ENCODE measurements around the gene TMEM35B. TPM values are rescaled to one million over a fixed set of nuclear protein-coding genes. Genes with fewer than 3 reads are reported as not detected.

TMEM35B gene
- total and polyA plus RNA-seq, 7 donors = 3.0 to 13.2 (median 5.7) TPM

DNA sequence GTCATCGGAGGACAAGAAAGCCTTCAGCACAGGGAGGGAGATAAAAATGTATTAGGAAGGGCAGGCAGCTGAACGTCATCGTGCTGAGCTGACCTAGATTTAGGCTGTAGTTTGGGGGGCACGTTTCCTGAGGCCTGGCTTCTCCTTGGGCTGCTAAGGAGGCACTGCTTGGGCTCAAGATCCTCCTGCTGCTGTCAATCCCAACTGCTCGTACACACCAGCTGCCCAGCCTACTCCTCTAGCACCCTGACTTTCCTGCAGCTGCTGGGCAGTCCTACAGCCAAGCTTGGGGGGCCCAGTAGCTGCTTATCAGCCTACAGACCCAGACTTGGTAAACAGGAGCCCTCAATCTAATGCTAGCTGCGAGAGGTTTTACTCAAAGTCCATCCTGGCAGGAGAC, 6.2 kb downstream of the TMEM35B start:
- no peak overlapping the region for H3K27ac ChIP-seq
- no peaks in the 10 kb centered on the region for H3K27me3 ChIP-seq (ENCODE audit: insufficient read depth in 3 of 3, low read length in 2 of 3)
- no peak for DNase-seq
- no peak for ATAC-seq
- H3K36me3 ChIP-seq (ENCODE audit: insufficient read depth in 1 of 2, low read depth in 1 of 2) = no peaks in the 10 kb centered on the region
- H3K4me3 ChIP-seq = no peak overlapping the region
- WGBS, 3 donors = 21 to 25% (median 23%) methylated on average over 6 of the region's 6 CpGs
- no peaks in the 10 kb centered on the region for H3K9me3 ChIP-seq
- TF ChIP-seq, protein P1, sequence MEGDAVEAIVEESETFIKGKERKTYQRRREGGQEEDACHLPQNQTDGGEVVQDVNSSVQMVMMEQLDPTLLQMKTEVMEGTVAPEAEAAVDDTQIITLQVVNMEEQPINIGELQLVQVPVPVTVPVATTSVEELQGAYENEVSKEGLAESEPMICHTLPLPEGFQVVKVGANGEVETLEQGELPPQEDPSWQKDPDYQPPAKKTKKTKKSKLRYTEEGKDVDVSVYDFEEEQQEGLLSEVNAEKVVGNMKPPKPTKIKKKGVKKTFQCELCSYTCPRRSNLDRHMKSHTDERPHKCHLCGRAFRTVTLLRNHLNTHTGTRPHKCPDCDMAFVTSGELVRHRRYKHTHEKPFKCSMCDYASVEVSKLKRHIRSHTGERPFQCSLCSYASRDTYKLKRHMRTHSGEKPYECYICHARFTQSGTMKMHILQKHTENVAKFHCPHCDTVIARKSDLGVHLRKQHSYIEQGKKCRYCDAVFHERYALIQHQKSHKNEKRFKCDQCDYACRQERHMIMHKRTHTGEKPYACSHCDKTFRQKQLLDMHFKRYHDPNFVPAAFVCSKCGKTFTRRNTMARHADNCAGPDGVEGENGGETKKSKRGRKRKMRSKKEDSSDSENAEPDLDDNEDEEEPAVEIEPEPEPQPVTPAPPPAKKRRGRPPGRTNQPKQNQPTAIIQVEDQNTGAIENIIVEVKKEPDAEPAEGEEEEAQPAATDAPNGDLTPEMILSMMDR (IDR thresholded peaks at IDR 0.05) = no peak
- peaks cover 4% of the 10 kb centered on the region for H3K4me1 ChIP-seq
- intact Hi-C loops (cut with DNase I) = no loop called here

DNA sequence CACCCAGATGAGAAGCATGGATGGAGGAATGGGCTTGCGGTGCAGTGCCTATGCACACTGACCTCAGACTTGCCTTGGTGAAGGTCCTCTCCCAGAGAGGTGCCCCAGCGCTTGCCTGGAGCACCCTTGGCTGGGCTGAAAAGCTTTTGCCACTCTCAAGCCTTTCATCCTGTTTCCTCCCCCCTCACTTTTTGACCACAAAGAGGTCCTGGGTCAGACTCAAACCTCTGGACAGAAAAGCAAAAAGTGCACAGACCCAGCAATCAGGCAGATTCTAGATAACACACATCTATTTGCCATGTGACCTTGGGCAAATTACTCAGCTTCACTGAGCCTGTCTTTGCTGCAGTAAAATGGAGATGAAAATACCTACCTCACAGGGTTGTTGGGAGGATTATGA, 7.3 kb downstream of the TMEM35B start:
- no peak for ATAC-seq

DNA sequence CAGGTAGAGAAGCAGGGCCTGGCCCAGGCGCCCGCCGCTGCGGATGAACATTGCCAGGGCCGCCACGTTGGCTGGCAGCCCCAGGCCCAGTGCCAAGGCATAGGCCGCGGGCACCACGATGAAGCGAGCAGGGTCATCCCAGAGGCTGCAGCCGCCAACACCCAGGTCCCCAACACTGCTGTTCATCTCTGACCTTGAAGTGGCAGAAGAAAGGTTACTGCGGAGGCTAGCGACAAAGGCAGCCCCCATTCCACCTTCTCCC, 8.0 kb downstream of the TMEM35B start:
- intact Hi-C loops (cut with DNase I) = no loop called here
- DNase-seq = no peak
- Histone ChIP-seq H3K36me3 (ENCODE audit: insufficient read depth in 1 of 2, low read depth in 1 of 2) (no peaks in the 10 kb centered on the region), H3K4me3 (no peak overlapping the region), H3K27ac (no peak overlapping the region), H3K4me1 (no peaks in the 10 kb centered on the region), H3K27me3 (ENCODE audit: insufficient read depth in 3 of 3, low read length in 2 of 3) (no peaks in the 10 kb centered on the region), H3K9me3 (no peaks in the 10 kb centered on the region)
- WGBS, 3 donors = 78 to 88% (median 79%) methylated on average over 11 to 13 of the region's 13 CpGs
- TF ChIP-seq, protein P1 (IDR thresholded peaks at IDR 0.05) = no peak
- ATAC-seq = no peak

More for the DNA sequence above, 7.3 kb downstream of the TMEM35B start:
- H3K9me3 ChIP-seq = no peaks in the 10 kb centered on the region
- TF ChIP-seq, protein P1 (IDR thresholded peaks at IDR 0.05) = no peak
- no peaks in the 10 kb centered on the region for H3K4me1 ChIP-seq
- DNase-seq = no peak
- 93 to 100% (median 99%) methylated on average over 1 to 2 of the region's 2 CpGs for WGBS, 3 donors
- no peaks in the 10 kb centered on the region for H3K27me3 ChIP-seq (ENCODE audit: insufficient read depth in 3 of 3, low read length in 2 of 3)
- intact Hi-C loops (cut with DNase I) = no loop called here
- no peak overlapping the region for H3K27ac ChIP-seq
- H3K4me3 ChIP-seq = no peak overlapping the region
- H3K36me3 ChIP-seq (ENCODE audit: insufficient read depth in 1 of 2, low read depth in 1 of 2) = no peaks in the 10 kb centered on the region

DNA sequence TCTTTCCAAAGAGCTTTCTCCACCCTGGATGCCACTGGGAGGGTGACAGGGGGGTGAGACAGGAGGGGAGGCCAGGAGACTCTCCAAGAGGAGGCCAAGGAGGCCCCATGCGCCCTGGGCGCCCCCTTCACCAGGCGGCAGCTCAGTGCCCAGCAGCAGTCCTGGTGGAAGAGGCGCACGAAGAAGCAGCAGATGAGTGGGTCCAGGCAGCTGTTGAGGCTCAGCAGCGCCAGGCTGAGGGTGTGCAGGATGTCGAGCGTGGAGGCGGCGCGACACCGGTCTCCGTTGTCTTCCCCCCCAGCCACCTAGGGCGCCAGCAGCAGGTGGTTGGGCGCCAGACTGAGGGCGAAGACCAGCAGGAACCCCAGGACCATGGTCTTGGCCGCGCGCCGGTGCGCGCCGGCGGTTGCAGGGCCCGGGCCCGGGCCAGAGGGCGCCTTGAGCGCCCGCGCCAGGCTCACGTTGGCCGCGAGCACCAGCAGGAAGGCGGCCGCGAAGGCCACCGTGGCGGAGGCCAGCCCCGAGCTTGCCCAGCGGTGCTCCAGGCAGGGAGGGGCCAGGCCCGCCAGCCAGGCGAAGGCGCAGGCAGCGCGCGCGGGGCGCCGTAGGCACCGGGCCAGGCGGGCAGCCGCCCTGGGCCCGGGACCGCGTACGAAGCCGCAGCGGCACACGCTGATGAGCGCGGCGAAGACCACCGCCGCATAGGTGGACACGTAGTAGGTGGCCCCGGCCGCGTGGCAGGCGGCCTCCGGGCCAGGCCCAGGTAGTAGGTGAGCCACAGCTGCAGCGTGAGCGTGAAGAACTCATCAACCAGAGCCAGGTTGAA, 8.6 kb downstream of the TMEM35B start:
- Histone ChIP-seq H3K27ac (no peak overlapping the region), H3K27me3 (ENCODE audit: insufficient read depth in 3 of 3, low read length in 2 of 3) (no peaks in the 10 kb centered on the region), H3K4me1 (no peaks in the 10 kb centered on the region), H3K4me3 (no peak overlapping the region), H3K9me3 (no peaks in the 10 kb centered on the region), H3K36me3 (ENCODE audit: insufficient read depth in 1 of 2, low read depth in 1 of 2) (no peaks in the 10 kb centered on the region)
- 57 to 61% (median 58%) methylated on average over 57 to 72 of the region's 72 CpGs for WGBS, 3 donors
- DNase-seq (no peak), ATAC-seq (no peak)
- intact Hi-C loops (cut with DNase I) = no loop called here
- TF ChIP-seq, protein P1 (IDR thresholded peaks at IDR 0.05) = no peak

DNA sequence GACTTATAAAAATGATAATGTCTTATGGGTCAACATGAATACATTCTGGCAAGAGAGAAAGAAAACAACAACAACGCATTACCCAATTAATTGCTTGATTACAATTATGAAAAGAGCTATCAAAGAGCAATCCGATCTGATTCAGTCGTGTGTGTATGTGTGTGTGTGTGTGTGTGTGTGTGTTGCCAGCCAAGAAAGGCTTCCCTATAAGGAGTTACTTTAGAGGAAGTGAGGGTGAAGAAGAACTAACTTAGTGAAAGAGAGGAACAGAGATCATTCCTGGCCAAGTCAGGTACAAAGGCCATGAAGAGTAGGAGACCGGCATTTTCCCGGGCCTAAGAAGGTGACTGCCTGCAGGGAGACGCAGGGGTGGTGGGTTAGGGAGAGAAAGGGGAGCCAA, 9.4 kb downstream of the TMEM35B start:
- Histone ChIP-seq H3K36me3 (ENCODE audit: insufficient read depth in 1 of 2, low read depth in 1 of 2) (no peaks in the 10 kb centered on the region), H3K27me3 (ENCODE audit: insufficient read depth in 3 of 3, low read length in 2 of 3) (no peaks in the 10 kb centered on the region), H3K9me3 (no peaks in the 10 kb centered on the region), H3K4me1 (no peaks in the 10 kb centered on the region), H3K4me3 (no peak overlapping the region), H3K27ac (no peak overlapping the region)
- ATAC-seq (no peak), DNase-seq (no peak)
- TF ChIP-seq, protein P1 (IDR thresholded peaks at IDR 0.05) = no peak
- intact Hi-C loops (cut with DNase I) = no loop called here
- WGBS, 3 donors = 83 to 93% (median 85%) methylated on average over 6 of the region's 6 CpGs

Measured in psoas muscle (tissue), 8 donors.